ENCODE measurements around the gene S100A2. TPM values are rescaled to one million over a fixed set of nuclear protein-coding genes. Genes with fewer than 3 reads are reported as not detected.

S100A2 gene
- total and polyA plus RNA-seq, 10 donors = 0.60 to 5.2 (median 0.97) TPM; not detected in 5

GRCh38 chr1:153614189-153614900 is 48.7 kb upstream of the S100A2 start:
- H3K27me3 ChIP-seq (replicated peaks in 1 of 7) = no peaks in the 10 kb centered on the region
- H3K4me3 ChIP-seq = no peak overlapping the region
- peaks cover 18 to 77% (median 46%) of the 10 kb centered on the region in 6 donors for H3K4me1 ChIP-seq
- H3K36me3 ChIP-seq = peaks cover 0 to 5% (median 0%) of the 10 kb centered on the region in 6 donors
- no peaks in the 10 kb centered on the region for H3K9me3 ChIP-seq
- TF ChIP-seq CTCF (IDR thresholded peaks at IDR 0.05 in 8 of 11, conservative IDR thresholded peaks at IDR 0.05 in 3 of 11) (no peak), POLR2AphosphoS5 (IDR thresholded peaks at IDR 0.05) (no peak), POLR2A (IDR thresholded peaks at IDR 0.05) (no peak)
- H3K27ac ChIP-seq = peak overlapping the region in 3 of 8 donors; percentile 2 to 90 (median 88)
- no peak for DNase-seq
- 76 to 86% (median 81%) methylated on average over 2 of the region's 2 CpGs for WGBS, 5 donors
- intact Hi-C loops (cut with DNase I; ENCODE audit: low total_unique reads) = no loop called here

- DNase-seq = no peak
- H3K4me3 ChIP-seq = peak overlapping the region in 1 of 8 donors; percentile 43
- H3K36me3 ChIP-seq = no peaks in the 10 kb centered on the region
- TF ChIP-seq POLR2AphosphoS5 (IDR thresholded peaks at IDR 0.05) = no peak
- TF ChIP-seq CTCF (IDR thresholded peaks at IDR 0.05 in 8 of 11, conservative IDR thresholded peaks at IDR 0.05 in 3 of 11) = no peak
- TF ChIP-seq POLR2A (IDR thresholded peaks at IDR 0.05) = no peak
- 82 to 92% (median 84%) methylated on average over 4 to 5 of the region's 5 CpGs for WGBS, 5 donors
- intact Hi-C loops (cut with DNase I; ENCODE audit: low total_unique reads) = no loop called here
- no peaks in the 10 kb centered on the region for H3K27me3 ChIP-seq (replicated peaks in 1 of 7)
- peaks cover 18 to 81% (median 48%) of the 10 kb centered on the region in 6 donors for H3K4me1 ChIP-seq
- H3K9me3 ChIP-seq = no peaks in the 10 kb centered on the region
- peak overlapping the region in 7 of 8 donors; percentile 61 to 95 (median 76) for H3K27ac ChIP-seq
Observed at GRCh38 chr1:153613406-153613805, 47.8 kb upstream of the S100A2 start.

- Histone ChIP-seq H3K27ac (peak within 1 kb of the TSS; percentile 48 to 95 (median 72)), H3K9me3 (no peaks in the 10 kb centered on the region), H3K27me3 (replicated peaks in 1 of 7) (no peaks in the 10 kb centered on the region), H3K4me3 (peak within 1 kb of the TSS in 6 of 8 donors; percentile 23 to 62 (median 32)), H3K4me1 (peaks cover 14 to 81% (median 46%) of the 10 kb centered on the region in 6 donors), H3K36me3 (no peaks in the 10 kb centered on the region)
- intact Hi-C loops (cut with DNase I; ENCODE audit: low total_unique reads) = no loop called here
- no peak for DNase-seq
- no peak for TF ChIP-seq POLR2A (IDR thresholded peaks at IDR 0.05)
- TF ChIP-seq POLR2AphosphoS5 (IDR thresholded peaks at IDR 0.05) = peak; percentile 49 to 80 (median 79)
- WGBS, 5 donors = 58 to 86% (median 77%) methylated on average over 8 to 9 of the region's 9 CpGs
Observed at GRCh38 chr1:153612755-153613331, 47.2 kb upstream of the S100A2 start, which contains the start of gene S100A16. Gene S100A16 (minus strand): TSS chr1:153613137. CDS start chr1:153608151, 4,986 bp downstream.

- WGBS, 5 donors = 64 to 88% (median 82%) methylated on average over 11 of the region's 11 CpGs
- Histone ChIP-seq H3K27me3 (replicated peaks in 1 of 7) (no peaks in the 10 kb centered on the region), H3K4me1 (peaks cover 11 to 81% (median 43%) of the 10 kb centered on the region in 6 donors), H3K36me3 (peaks cover 0 to 5% (median 0%) of the 10 kb centered on the region in 6 donors), H3K27ac (peak overlapping the region in 7 of 8 donors; percentile 61 to 95 (median 76)), H3K4me3 (peak overlapping the region in 6 of 8 donors; percentile 23 to 62 (median 32)), H3K9me3 (no peaks in the 10 kb centered on the region)
- intact Hi-C loops (cut with DNase I; ENCODE audit: low total_unique reads) = no loop called here
- TF ChIP-seq CTCF (IDR thresholded peaks at IDR 0.05 in 8 of 11, conservative IDR thresholded peaks at IDR 0.05 in 3 of 11) (no peak), POLR2A (IDR thresholded peaks at IDR 0.05) (no peak), POLR2AphosphoS5 (IDR thresholded peaks at IDR 0.05) (no peak)
- peak; percentile 57 for DNase-seq
Observed at GRCh38 chr1:153612111-153612754, 46.6 kb upstream of the S100A2 start.

All from spleen (tissue), 11 donors.